ENCODE data around the gene DZIP1L. TPM values are rescaled to one million over a fixed set of nuclear protein-coding genes. Genes with fewer than 3 reads are reported as not detected.
"Not testable (repeated sequence)": the region's sequence is repeated elsewhere in the genome, so short reads cannot be mapped to it uniquely, and the experiment has no call there.

The DZIP1L gene
- polyA plus RNA-seq, 2 of the 4 experiments (the other 2 are of a cell fraction), result 2.7 to 7.0 TPM

GRCh38 chr3:138092023-138092422, 23.4 kb downstream of the DZIP1L start:
- Histone ChIP-seq H3K4me1 (peaks cover 42% of the 10 kb centered on the region), H3K4me2 (peak overlapping the region; percentile 53), H3K9me3 (no peaks in the 10 kb centered on the region), H3K4me3 (no peak overlapping the region), H3K27ac (peak overlapping the region; percentile 58 to 61; a peak in 5 of 6 replicates)
- no peak for DNase-seq (ENCODE audit: low read depth in 1 of 2, low spot score in 1 of 2)
- peak in 1 of 2 experiments; percentile 51; a peak in 1 of 6 replicates for ATAC-seq
- 37% methylated on average over 2 of the region's 2 CpGs for WGBS (ENCODE audit: missing lambda C conversion rate)
- FAIRE-seq, result no peak
- POLR2A ChIA-PET, result no interaction called here
- CTCF ChIA-PET, result interaction anchor here (2.8 kb wide), 1 partner anchor 26 kb away, joined by 11 read pairs; no protein-coding TSS in a partner anchor
- no peak for TF ChIP-seq CHD4 (IDR thresholded peaks at IDR 0.05; ENCODE audit: borderline replicate concordance)
- no peak for TF ChIP-seq ZFP36 (IDR thresholded peaks at IDR 0.05; ENCODE audit: borderline replicate concordance, partially characterized antibody)
- no peak for TF ChIP-seq FOSL2 (IDR thresholded peaks at IDR 0.05)
- peak; percentile 16; the same call in 1 of the 2 replicates for TF ChIP-seq FOSL2 (CRISPR knock-in tag; IDR thresholded peaks at IDR 0.05)

- TF ChIP-seq CEBPB (IDR thresholded peaks at IDR 0.05) (peak in 1 of 2 experiments; percentile 39; a peak in 1 of 4 replicates), KDM5A (IDR thresholded peaks at IDR 0.05) (no peak), JUN (IDR thresholded peaks at IDR 0.05) (no peak), EP300 (IDR thresholded peaks at IDR 0.05) (peak in 1 of 2 experiments; percentile 37; a peak in 1 of 5 replicates), FOSL2 (IDR thresholded peaks at IDR 0.05) (no peak), FOSL2 (CRISPR knock-in tag; IDR thresholded peaks at IDR 0.05) (peak; percentile 55; the same call in 1 of the 2 replicates), PHF8 (IDR thresholded peaks at IDR 0.05; ENCODE audit: borderline replicate concordance, low read depth) (no peak), CBX2 (IDR thresholded peaks at IDR 0.05; ENCODE audit: borderline replicate concordance, low read depth) (no peak), MAX (IDR thresholded peaks at IDR 0.05) (no peak)
- Histone ChIP-seq H3K27ac (peak overlapping the region; percentile 41 to 76; a peak in 5 of 6 replicates), H3K4me2 (peak overlapping the region; percentile 51), H3K9me3 (no peaks in the 10 kb centered on the region), H3K4me3 (no peak overlapping the region), H3K4me1 (peaks cover 42% of the 10 kb centered on the region)
- CTCF ChIA-PET, result interaction anchor here (3.3 kb wide), 1 partner anchor 30 kb away, joined by 16 read pairs; no protein-coding TSS in a partner anchor
- ATAC-seq (peak; percentile 56 to 84; a peak in 4 of 6 replicates), FAIRE-seq (no peak), DNase-seq (ENCODE audit: low read depth in 1 of 2, low spot score in 1 of 2) (peak in 1 of 2 experiments; percentile 50)
- 23% methylated on average over 3 of the region's 3 CpGs for WGBS (ENCODE audit: missing lambda C conversion rate)
- POLR2A ChIA-PET, result interaction anchor here (1.1 kb wide), 1 partner anchor 26 kb away, joined by 4 read pairs; the partner anchor contains the start of gene DZIP1L
Observed at GRCh38 chr3:138089091-138089490, 26.3 kb downstream of the DZIP1L start.

- H3K9me3 ChIP-seq; H3K4me3 ChIP-seq; H3K4me2 ChIP-seq; FAIRE-seq; H3K27ac ChIP-seq; DNase-seq (ENCODE audit: low read depth in 1 of 2, low spot score in 1 of 2); POLR2A ChIA-PET; ATAC-seq: not testable (repeated sequence)
- CTCF ChIA-PET, result interaction anchor here (3.3 kb wide), 1 partner anchor 33 kb away, joined by 16 read pairs; no protein-coding TSS in a partner anchor
- WGBS (ENCODE audit: missing lambda C conversion rate), result 91% methylated on average over 1 of the region's 3 CpGs
- peaks cover 58% of the 10 kb centered on the region for H3K4me1 ChIP-seq
Observed at GRCh38 chr3:138085745-138086144, 29.7 kb downstream of the DZIP1L start.

- ChIA-PET POLR2A (no interaction called here), CTCF (interaction anchor here (2.7 to 3.8 kb wide), 2 partner anchors 14 to 35 kb away, joined by 12 to 19 read pairs; no protein-coding TSS in a partner anchor)
- Histone ChIP-seq H3K27ac (peak overlapping the region; percentile 58 to 87; a peak in 3 of 6 replicates), H3K4me2 (no peak overlapping the region), H3K9me3 (no peaks in the 10 kb centered on the region), H3K4me3 (no peak overlapping the region), H3K4me1 (peaks cover 59% of the 10 kb centered on the region)
- ATAC-seq (no peak), FAIRE-seq (no peak), DNase-seq (ENCODE audit: low read depth in 1 of 2, low spot score in 1 of 2) (no peak)
- TF ChIP-seq MAZ (IDR thresholded peaks at IDR 0.05; ENCODE audit: borderline replicate concordance, low read depth, low read length) (no peak), HMGXB4 (CRISPR knock-in tag; IDR thresholded peaks at IDR 0.05; ENCODE audit: borderline replicate concordance) (no peak), SREBF2 (IDR thresholded peaks at IDR 0.05) (no peak), BCL3 (IDR thresholded peaks at IDR 0.05) (no peak), JUNB (IDR thresholded peaks at IDR 0.05) (no peak), EHF (CRISPR knock-in tag; IDR thresholded peaks at IDR 0.05) (no peak), EHMT2 (IDR thresholded peaks at IDR 0.05; ENCODE audit: low read depth) (no peak), E2F6 (IDR thresholded peaks at IDR 0.05; ENCODE audit: borderline replicate concordance, low read depth) (no peak)
Observed at GRCh38 chr3:138084196-138084595, 31.2 kb downstream of the DZIP1L start.
